ENCODE measurements around the gene DVL2.

DVL2 gene

DNA sequence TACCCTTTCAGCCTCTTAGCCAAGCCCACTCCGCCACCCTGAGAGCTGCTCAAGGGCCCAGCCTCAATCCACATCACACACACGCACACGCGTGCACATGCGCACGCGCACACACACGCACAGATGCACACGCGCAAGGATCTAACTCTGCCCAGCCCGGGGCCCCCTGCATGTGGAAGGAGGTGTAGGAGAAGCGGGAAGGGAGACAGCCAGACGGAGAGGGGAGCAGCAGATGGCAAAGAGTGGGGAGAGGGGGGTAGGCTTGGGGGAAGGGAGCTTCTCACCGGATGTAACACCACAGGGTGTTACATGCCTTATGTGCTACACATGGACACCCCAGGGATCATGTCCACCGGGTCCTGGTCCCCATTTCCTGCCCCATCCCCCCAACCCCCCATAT is 30.0 kb downstream of the DVL2 start:
- H3K4me1 ChIP-seq (ENCODE audit: control insufficient read depth in 2 of 2, insufficient read depth in 2 of 2, low read length in 2 of 2): peaks cover 0 to 3% of the 10 kb centered on the region in 2 donors
- peak overlapping the region in 1 of 2 donors; percentile 58 for H3K27ac ChIP-seq (ENCODE audit: low read depth in 2 of 2, low read length in 2 of 2)
- peaks cover 0 to 2% of the 10 kb centered on the region in 2 donors for H3K27me3 ChIP-seq (ENCODE audit: control insufficient read depth in 2 of 2, insufficient read depth in 2 of 2, low read length in 2 of 2)
- H3K4me3 ChIP-seq (ENCODE audit: low read length in 2 of 2): peak overlapping the region; percentile 61 to 79
- peaks cover 0 to 5% of the 10 kb centered on the region in 2 donors for H3K36me3 ChIP-seq (ENCODE audit: control insufficient read depth in 2 of 2, insufficient read depth in 2 of 2, low read length in 2 of 2)
- no peak overlapping the region for H3K9ac ChIP-seq (ENCODE audit: low read depth in 1 of 2, low read length in 2 of 2)
- H3K9me3 ChIP-seq (ENCODE audit: control insufficient read depth in 2 of 2, low read length in 2 of 2): no peaks in the 10 kb centered on the region

DNA sequence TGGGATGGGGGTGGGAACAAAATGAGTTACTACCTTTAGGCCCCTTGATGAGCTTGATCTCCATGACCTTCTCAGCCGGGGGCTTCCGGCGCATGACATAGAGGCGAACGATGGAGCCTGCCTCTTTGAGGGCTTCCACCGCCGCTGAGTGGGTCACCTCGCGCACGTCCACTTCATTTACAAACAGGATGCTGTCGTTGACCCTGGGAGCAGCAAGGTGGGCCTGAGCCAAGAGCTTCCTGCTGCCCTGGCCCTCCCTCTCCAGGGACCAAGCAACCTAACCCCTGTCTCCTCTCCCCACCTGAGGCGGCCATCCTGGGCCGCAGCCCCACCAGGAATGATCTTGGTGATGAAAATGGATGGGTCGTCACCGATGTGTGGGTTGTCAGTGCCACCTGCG is 30.9 kb downstream of the DVL2 start:
- no peak overlapping the region for H3K9ac ChIP-seq (ENCODE audit: low read depth in 1 of 2, low read length in 2 of 2)
- no peak overlapping the region for H3K27ac ChIP-seq (ENCODE audit: low read depth in 2 of 2, low read length in 2 of 2)
- peaks cover 0 to 3% of the 10 kb centered on the region in 2 donors for H3K4me1 ChIP-seq (ENCODE audit: control insufficient read depth in 2 of 2, insufficient read depth in 2 of 2, low read length in 2 of 2)
- peaks cover 0 to 5% of the 10 kb centered on the region in 2 donors for H3K36me3 ChIP-seq (ENCODE audit: control insufficient read depth in 2 of 2, insufficient read depth in 2 of 2, low read length in 2 of 2)
- no peak overlapping the region for H3K4me3 ChIP-seq (ENCODE audit: low read length in 2 of 2)
- peaks cover 0 to 2% of the 10 kb centered on the region in 2 donors for H3K27me3 ChIP-seq (ENCODE audit: control insufficient read depth in 2 of 2, insufficient read depth in 2 of 2, low read length in 2 of 2)
- H3K9me3 ChIP-seq (ENCODE audit: control insufficient read depth in 2 of 2, low read length in 2 of 2): no peaks in the 10 kb centered on the region

DNA sequence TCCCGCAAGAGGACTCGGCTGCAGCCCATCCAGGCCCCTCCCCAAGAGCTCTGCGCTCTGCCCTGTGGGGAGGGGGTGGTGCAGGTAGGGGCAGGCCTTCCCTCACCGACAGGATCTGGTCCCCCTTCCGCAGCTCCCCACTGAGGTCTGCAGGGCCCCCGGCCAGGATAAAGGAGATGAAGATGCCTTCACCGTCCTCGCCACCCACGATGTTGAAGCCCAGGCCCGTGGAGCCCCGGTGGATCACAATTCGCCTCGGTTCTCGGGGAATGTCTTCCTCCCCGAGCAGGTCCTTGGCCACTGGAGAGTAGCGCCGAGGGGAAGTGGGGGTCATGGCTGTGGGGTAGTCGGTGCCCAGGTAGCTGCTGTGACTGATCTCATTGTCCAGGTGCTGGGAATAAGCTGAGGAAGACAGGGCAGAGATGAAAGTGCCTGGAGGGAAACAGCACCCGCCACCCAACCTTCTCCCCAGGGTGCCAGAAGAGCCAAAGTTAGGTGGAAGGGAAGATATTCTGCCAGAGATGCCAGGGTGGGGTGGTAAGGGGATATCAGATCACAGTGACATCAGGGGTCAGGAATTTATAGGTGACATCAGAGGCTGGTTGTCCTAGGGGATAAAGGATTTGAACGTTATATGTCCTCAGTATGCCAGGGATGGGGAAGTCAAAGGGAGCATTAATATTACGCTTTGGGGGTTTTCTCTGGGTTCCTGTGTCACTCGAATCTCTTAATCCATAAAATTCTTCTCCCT is 37.5 kb downstream of the DVL2 start:
- Histone ChIP-seq H3K4me3 (ENCODE audit: low read length in 2 of 2) (no peak overlapping the region), H3K4me1 (ENCODE audit: control insufficient read depth in 2 of 2, insufficient read depth in 2 of 2, low read length in 2 of 2) (no peaks in the 10 kb centered on the region), H3K36me3 (ENCODE audit: control insufficient read depth in 2 of 2, insufficient read depth in 2 of 2, low read length in 2 of 2) (peaks cover 0 to 4% of the 10 kb centered on the region in 2 donors), H3K9me3 (ENCODE audit: control insufficient read depth in 2 of 2, low read length in 2 of 2) (no peaks in the 10 kb centered on the region), H3K27me3 (ENCODE audit: control insufficient read depth in 2 of 2, insufficient read depth in 2 of 2, low read length in 2 of 2) (no peaks in the 10 kb centered on the region), H3K9ac (ENCODE audit: low read depth in 1 of 2, low read length in 2 of 2) (no peak overlapping the region), H3K27ac (ENCODE audit: low read depth in 2 of 2, low read length in 2 of 2) (no peak overlapping the region)

DNA sequence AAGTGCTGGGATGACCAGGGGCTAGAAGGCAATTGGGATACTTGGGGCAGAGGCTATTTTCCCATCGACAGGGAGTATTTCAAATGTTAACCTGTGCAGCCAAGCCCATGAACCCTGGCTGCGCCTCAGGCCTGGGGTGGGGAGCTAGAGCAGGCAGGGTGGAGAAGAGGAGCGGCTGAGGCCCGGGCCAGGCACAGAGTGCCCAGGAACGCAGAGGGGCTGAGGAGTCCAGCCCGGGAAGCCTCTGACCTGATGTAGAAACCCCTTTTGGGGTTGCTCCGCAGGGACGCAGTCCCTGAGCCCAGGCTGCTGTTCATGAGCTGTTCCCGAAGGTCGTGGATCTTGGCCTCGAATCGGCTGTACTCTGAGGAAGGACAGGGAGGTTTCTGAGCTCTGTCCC is 38.3 kb downstream of the DVL2 start:
- no peaks in the 10 kb centered on the region for H3K9me3 ChIP-seq (ENCODE audit: control insufficient read depth in 2 of 2, low read length in 2 of 2)
- no peaks in the 10 kb centered on the region for H3K27me3 ChIP-seq (ENCODE audit: control insufficient read depth in 2 of 2, insufficient read depth in 2 of 2, low read length in 2 of 2)
- no peak overlapping the region for H3K9ac ChIP-seq (ENCODE audit: low read depth in 1 of 2, low read length in 2 of 2)
- no peaks in the 10 kb centered on the region for H3K4me1 ChIP-seq (ENCODE audit: control insufficient read depth in 2 of 2, insufficient read depth in 2 of 2, low read length in 2 of 2)
- no peak overlapping the region for H3K4me3 ChIP-seq (ENCODE audit: low read length in 2 of 2)
- H3K27ac ChIP-seq (ENCODE audit: low read depth in 2 of 2, low read length in 2 of 2): no peak overlapping the region
- H3K36me3 ChIP-seq (ENCODE audit: control insufficient read depth in 2 of 2, insufficient read depth in 2 of 2, low read length in 2 of 2): peaks cover 0 to 4% of the 10 kb centered on the region in 2 donors

DNA sequence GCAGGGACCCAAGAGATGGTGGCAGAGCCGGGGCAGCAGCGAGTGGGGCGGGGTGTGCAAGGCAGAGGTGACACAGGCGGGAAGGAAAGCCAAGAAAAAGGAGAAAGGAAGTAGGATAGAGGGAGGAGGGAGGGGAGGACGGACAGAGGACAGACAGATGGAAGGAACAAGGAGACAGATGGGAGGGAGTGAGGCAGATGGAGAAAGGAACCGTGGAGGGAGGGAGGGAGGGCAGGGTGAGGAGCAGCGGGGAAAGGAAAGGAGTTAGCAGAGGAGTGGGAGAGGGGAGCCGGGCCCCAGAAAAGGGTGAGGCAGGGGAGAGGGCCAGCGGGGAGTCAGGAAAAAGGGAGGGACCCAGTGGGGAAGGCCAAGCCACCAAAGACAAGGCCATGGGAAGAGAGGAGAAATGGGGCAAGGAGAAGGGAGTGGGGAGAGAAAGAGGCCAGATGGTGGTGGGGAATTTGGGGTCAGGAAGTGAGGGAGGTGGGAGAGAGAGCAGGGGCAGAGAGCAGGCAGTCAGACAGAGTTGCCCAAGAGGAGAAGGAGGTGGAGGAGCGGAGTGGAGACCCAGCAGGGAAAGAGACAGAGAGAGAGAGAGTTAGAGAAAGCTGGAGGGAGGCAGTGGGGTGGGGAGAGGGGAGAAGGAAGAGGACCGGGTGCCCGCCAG is 41.9 kb downstream of the DVL2 start:
- Histone ChIP-seq H3K36me3 (ENCODE audit: control insufficient read depth in 2 of 2, insufficient read depth in 2 of 2, low read length in 2 of 2) (peaks cover 0 to 4% of the 10 kb centered on the region in 2 donors), H3K9me3 (ENCODE audit: control insufficient read depth in 2 of 2, low read length in 2 of 2) (no peaks in the 10 kb centered on the region)

GRCh38 chr17:7191571-7192270 is 42.6 kb downstream of the DVL2 start:
- H3K9ac ChIP-seq (ENCODE audit: low read depth in 1 of 2, low read length in 2 of 2): no peak overlapping the region
- no peaks in the 10 kb centered on the region for H3K27me3 ChIP-seq (ENCODE audit: control insufficient read depth in 2 of 2, insufficient read depth in 2 of 2, low read length in 2 of 2)
- H3K9me3 ChIP-seq (ENCODE audit: control insufficient read depth in 2 of 2, low read length in 2 of 2): no peaks in the 10 kb centered on the region
- H3K36me3 ChIP-seq (ENCODE audit: control insufficient read depth in 2 of 2, insufficient read depth in 2 of 2, low read length in 2 of 2): peaks cover 0 to 4% of the 10 kb centered on the region in 2 donors
- H3K4me3 ChIP-seq (ENCODE audit: low read length in 2 of 2): no peak overlapping the region
- no peak overlapping the region for H3K27ac ChIP-seq (ENCODE audit: low read depth in 2 of 2, low read length in 2 of 2)
- H3K4me1 ChIP-seq (ENCODE audit: control insufficient read depth in 2 of 2, insufficient read depth in 2 of 2, low read length in 2 of 2): no peaks in the 10 kb centered on the region

More for the DNA sequence above, 41.9 kb downstream of the DVL2 start:
- no peaks in the 10 kb centered on the region for H3K4me1 ChIP-seq (ENCODE audit: control insufficient read depth in 2 of 2, insufficient read depth in 2 of 2, low read length in 2 of 2)
- H3K4me3 ChIP-seq (ENCODE audit: low read length in 2 of 2): no peak overlapping the region
- no peak overlapping the region for H3K27ac ChIP-seq (ENCODE audit: low read depth in 2 of 2, low read length in 2 of 2)
- H3K27me3 ChIP-seq (ENCODE audit: control insufficient read depth in 2 of 2, insufficient read depth in 2 of 2, low read length in 2 of 2): no peaks in the 10 kb centered on the region
- no peak overlapping the region for H3K9ac ChIP-seq (ENCODE audit: low read depth in 1 of 2, low read length in 2 of 2)

DNA sequence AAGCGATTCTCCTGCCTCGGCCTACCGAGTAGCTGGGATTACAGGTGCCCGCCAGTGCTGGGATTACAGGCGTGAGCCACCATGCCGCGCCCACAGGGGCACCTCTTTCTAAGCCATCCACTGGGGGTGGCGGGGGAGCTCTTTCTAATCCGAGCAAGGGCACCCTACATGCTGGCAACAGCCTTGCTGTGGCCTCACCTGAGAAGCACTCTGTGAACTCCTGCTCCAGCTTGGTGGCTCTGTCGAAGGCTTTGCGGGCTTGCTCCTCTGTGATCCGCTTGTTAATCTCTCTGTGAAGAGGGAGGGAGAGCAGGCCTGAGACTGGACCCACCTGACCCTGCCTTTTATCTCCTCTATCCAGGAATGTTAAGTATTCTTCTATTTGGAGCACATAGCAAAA is 43.2 kb downstream of the DVL2 start:
- no peaks in the 10 kb centered on the region for H3K36me3 ChIP-seq (ENCODE audit: control insufficient read depth in 2 of 2, insufficient read depth in 2 of 2, low read length in 2 of 2)
- H3K27me3 ChIP-seq (ENCODE audit: control insufficient read depth in 2 of 2, insufficient read depth in 2 of 2, low read length in 2 of 2): no peaks in the 10 kb centered on the region

DNA sequence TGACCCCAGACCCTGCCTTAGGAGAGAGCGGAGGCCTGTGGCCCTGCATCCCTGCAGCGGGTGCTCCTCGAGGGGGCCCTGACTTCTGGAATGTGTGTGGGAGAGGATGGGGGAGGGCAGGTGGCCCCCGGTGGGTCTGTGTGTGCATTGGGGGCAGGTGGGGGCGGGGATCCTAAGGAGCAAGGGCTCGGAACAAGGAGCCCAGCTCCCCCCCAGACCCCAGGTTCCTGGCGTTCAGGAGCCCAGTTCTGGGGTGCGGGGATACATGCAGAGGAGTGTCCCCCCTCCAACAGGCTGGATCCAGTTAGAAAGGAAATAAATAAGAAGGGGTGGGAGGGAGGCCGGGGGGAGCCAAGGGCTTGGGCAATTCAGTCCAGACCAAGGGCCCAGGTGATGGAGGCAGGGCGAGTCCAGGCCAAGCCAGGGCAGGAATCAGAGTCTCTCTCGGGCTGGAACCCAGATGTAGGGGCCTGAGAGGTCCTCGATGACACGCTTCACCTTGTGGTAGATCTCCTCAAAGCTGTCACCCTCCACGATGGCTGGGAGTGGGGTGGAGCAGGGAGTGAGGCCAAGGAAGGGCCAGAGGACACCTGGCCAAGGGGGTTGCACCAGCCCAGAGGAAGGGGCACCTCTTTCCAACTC is 43.9 kb downstream of the DVL2 start:
- no peak overlapping the region for H3K4me3 ChIP-seq (ENCODE audit: low read length in 2 of 2)
- H3K4me1 ChIP-seq (ENCODE audit: control insufficient read depth in 2 of 2, insufficient read depth in 2 of 2, low read length in 2 of 2): no peaks in the 10 kb centered on the region
- no peaks in the 10 kb centered on the region for H3K27me3 ChIP-seq (ENCODE audit: control insufficient read depth in 2 of 2, insufficient read depth in 2 of 2, low read length in 2 of 2)
- H3K9me3 ChIP-seq (ENCODE audit: control insufficient read depth in 2 of 2, low read length in 2 of 2): no peaks in the 10 kb centered on the region
- H3K27ac ChIP-seq (ENCODE audit: low read depth in 2 of 2, low read length in 2 of 2): no peak overlapping the region
- no peak overlapping the region for H3K9ac ChIP-seq (ENCODE audit: low read depth in 1 of 2, low read length in 2 of 2)
- H3K36me3 ChIP-seq (ENCODE audit: control insufficient read depth in 2 of 2, insufficient read depth in 2 of 2, low read length in 2 of 2): no peaks in the 10 kb centered on the region

More for the DNA sequence above, 43.2 kb downstream of the DVL2 start:
- H3K4me3 ChIP-seq (ENCODE audit: low read length in 2 of 2): no peak overlapping the region
- no peak overlapping the region for H3K27ac ChIP-seq (ENCODE audit: low read depth in 2 of 2, low read length in 2 of 2)
- no peak overlapping the region for H3K9ac ChIP-seq (ENCODE audit: low read depth in 1 of 2, low read length in 2 of 2)
- no peaks in the 10 kb centered on the region for H3K9me3 ChIP-seq (ENCODE audit: control insufficient read depth in 2 of 2, low read length in 2 of 2)
- no peaks in the 10 kb centered on the region for H3K4me1 ChIP-seq (ENCODE audit: control insufficient read depth in 2 of 2, insufficient read depth in 2 of 2, low read length in 2 of 2)

DNA sequence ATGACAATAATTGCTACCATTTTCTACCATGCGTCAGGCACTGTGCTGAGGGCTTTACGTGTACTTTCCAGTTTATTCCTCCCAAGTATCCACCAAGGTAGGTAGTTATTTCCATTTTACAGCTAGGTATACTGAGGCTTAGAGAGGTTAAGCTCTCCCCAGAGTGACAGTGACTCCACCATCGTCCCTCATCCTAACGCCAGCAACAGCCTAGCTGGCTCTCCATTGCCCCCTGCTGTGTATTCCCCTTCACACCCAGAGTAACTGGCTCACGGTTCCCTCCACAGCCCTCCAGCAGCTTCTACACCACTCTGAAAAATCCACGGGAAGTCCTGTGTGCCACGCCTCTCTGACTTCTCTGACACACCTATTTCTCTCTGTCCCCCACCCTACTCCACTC is 48.1 kb downstream of the DVL2 start:
- Histone ChIP-seq H3K4me1 (ENCODE audit: control insufficient read depth in 2 of 2, insufficient read depth in 2 of 2, low read length in 2 of 2) (peaks cover 0 to 8% of the 10 kb centered on the region in 2 donors), H3K27ac (ENCODE audit: low read depth in 2 of 2, low read length in 2 of 2) (no peak overlapping the region), H3K36me3 (ENCODE audit: control insufficient read depth in 2 of 2, insufficient read depth in 2 of 2, low read length in 2 of 2) (no peaks in the 10 kb centered on the region), H3K27me3 (ENCODE audit: control insufficient read depth in 2 of 2, insufficient read depth in 2 of 2, low read length in 2 of 2) (no peaks in the 10 kb centered on the region), H3K9me3 (ENCODE audit: control insufficient read depth in 2 of 2, low read length in 2 of 2) (no peaks in the 10 kb centered on the region), H3K4me3 (ENCODE audit: low read length in 2 of 2) (no peak overlapping the region), H3K9ac (ENCODE audit: low read depth in 1 of 2, low read length in 2 of 2) (no peak overlapping the region)

GRCh38 chr17:7184647-7185046 is 49.7 kb downstream of the DVL2 start:
- H3K27me3 ChIP-seq (ENCODE audit: control insufficient read depth in 2 of 2, insufficient read depth in 2 of 2, low read length in 2 of 2): no peaks in the 10 kb centered on the region
- H3K4me1 ChIP-seq (ENCODE audit: control insufficient read depth in 2 of 2, insufficient read depth in 2 of 2, low read length in 2 of 2): peaks cover 0 to 8% of the 10 kb centered on the region in 2 donors
- no peak overlapping the region for H3K4me3 ChIP-seq (ENCODE audit: low read length in 2 of 2)
- H3K36me3 ChIP-seq (ENCODE audit: control insufficient read depth in 2 of 2, insufficient read depth in 2 of 2, low read length in 2 of 2): no peaks in the 10 kb centered on the region
- no peak overlapping the region for H3K27ac ChIP-seq (ENCODE audit: low read depth in 2 of 2, low read length in 2 of 2)
- no peak overlapping the region for H3K9ac ChIP-seq (ENCODE audit: low read depth in 1 of 2, low read length in 2 of 2)
- H3K9me3 ChIP-seq (ENCODE audit: control insufficient read depth in 2 of 2, low read length in 2 of 2): no peaks in the 10 kb centered on the region

Data from mucosa of rectum (tissue), 2 donors.